Amniotic epithelial cell (primary cell): ENCODE results near the gene OR8B4.
A peak's percentile ranks its signal among the peaks of the same experiment; 100 is the strongest.
"Not testable (repeated sequence)": the region's sequence is repeated elsewhere in the genome, so short reads cannot be mapped to it uniquely, and the experiment has no call there.

Source experiments
- DNase-seq: peaks from one replicate; pipeline ENCODE4 v3.0.0-alpha.2; 2010; ENCODE audit warnings: low read depth

Gene OR8B4

GRCh38 chr11:124405581-124405980 lies 19.1 kb downstream of the OR8B4 start:
- no peak for DNase-seq

- DNase-seq = not testable (repeated sequence)
These were observed 21.5 kb downstream of the OR8B4 start for GRCh38 chr11:124403186-124403585.

GRCh38 chr11:124402326-124402922 lies 22.2 kb downstream of the OR8B4 start:
- DNase-seq = peak; percentile 77

- DNase-seq = no peak
These were observed 25.7 kb downstream of the OR8B4 start, which contains the start of gene OR8B3 for GRCh38 chr11:124398924-124399323. Gene OR8B3 (minus strand): TSS chr11:124399024. CDS start chr11:124397351, 1,673 bp downstream.

- DNase-seq = not testable (repeated sequence)
These were observed 27.8 kb downstream of the OR8B4 start for GRCh38 chr11:124396847-124397246.

GRCh38 chr11:124394408-124394807 lies 30.3 kb downstream of the OR8B4 start:
- peak; percentile 23 for DNase-seq

- no peak for DNase-seq
These were observed 40.3 kb downstream of the OR8B4 start, which contains the start of gene OR8B2 for GRCh38 chr11:124384399-124384798. Gene OR8B2 (minus strand): TSS chr11:124384499. CDS start chr11:124383343, 1,156 bp downstream.

- not testable (repeated sequence) for DNase-seq
These were observed 41.8 kb downstream of the OR8B4 start for GRCh38 chr11:124382857-124383256.

- DNase-seq = no peak
These were observed 44.1 kb downstream of the OR8B4 start for GRCh38 chr11:124380585-124380984.

- no peak for DNase-seq
These were observed 48.4 kb downstream of the OR8B4 start for GRCh38 chr11:124376280-124376679.
